ENCODE results near the gene NAGLU. TPM values are rescaled to one million over a fixed set of nuclear protein-coding genes. Genes with fewer than 3 reads are reported as not detected.

The NAGLU gene
- total and polyA plus RNA-seq, 2 experiments from 2014 or later: 12.0 to 31.2 TPM

GRCh38 chr17:42553161-42553818 is 17.2 kb downstream of the NAGLU start:
- Histone ChIP-seq H3K4me3 (peak overlapping the region; percentile 93), H3K27ac (ENCODE audit: low read depth) (no peak overlapping the region), H3F3A (replicated peaks; ENCODE audit: low read depth) (peaks cover 10% of the 10 kb centered on the region), H3K27me3 (ENCODE audit: insufficient read depth) (0 out of 2 replicates have a peak, but pooled peaks cover 7% of the 10 kb centered on the region), H2AFZ (no peak overlapping the region), H3K9me2 (ENCODE audit: insufficient read depth) (no peaks in the 10 kb centered on the region), H3K36me3 (ENCODE audit: insufficient read depth) (no peaks in the 10 kb centered on the region), H3K79me2 (replicated peaks; ENCODE audit: insufficient read depth) (0 out of 2 replicates have a peak, but pooled peaks cover 2% of the 10 kb centered on the region), H4K20me1 (replicated peaks; ENCODE audit: insufficient read depth) (peaks cover 6% of the 10 kb centered on the region; the same call in 1 of the 2 replicates), H3K4me2 (peak overlapping the region; percentile 92), H3K4me1 (ENCODE audit: insufficient read depth) (peaks cover 12% of the 10 kb centered on the region)
- Mint-ChIP-seq H3K9me3 (no peaks in the 10 kb centered on the region), H3K36me3 (ENCODE audit: low read depth) (no peaks in the 10 kb centered on the region; the same call in 2 of the 3 replicates), H3K4me3 (peak overlapping the region; percentile 87), H3K27me3 (ENCODE audit: insufficient read depth, low read depth, poor library complexity) (peaks cover 20% of the 10 kb centered on the region), H3K4me1 (peaks cover 21% of the 10 kb centered on the region), H3K27ac (no peak overlapping the region)
- peak; percentile 13 for ATAC-seq
- peak; percentile 66 for DNase-seq (ENCODE audit: low spot score)
- TF ChIP-seq ZNF114 (CRISPR knock-in tag; IDR thresholded peaks at IDR 0.05) (no peak), CTCF (conservative IDR thresholded peaks at IDR 0.05; ENCODE audit: low read depth in 2 of 2) (peak in 1 of 2 experiments; percentile 26; a peak in 2 of 4 replicates), STAT1 (IDR thresholded peaks at IDR 0.05; ENCODE audit: unreplicated experiment) (no peak)

DNA sequence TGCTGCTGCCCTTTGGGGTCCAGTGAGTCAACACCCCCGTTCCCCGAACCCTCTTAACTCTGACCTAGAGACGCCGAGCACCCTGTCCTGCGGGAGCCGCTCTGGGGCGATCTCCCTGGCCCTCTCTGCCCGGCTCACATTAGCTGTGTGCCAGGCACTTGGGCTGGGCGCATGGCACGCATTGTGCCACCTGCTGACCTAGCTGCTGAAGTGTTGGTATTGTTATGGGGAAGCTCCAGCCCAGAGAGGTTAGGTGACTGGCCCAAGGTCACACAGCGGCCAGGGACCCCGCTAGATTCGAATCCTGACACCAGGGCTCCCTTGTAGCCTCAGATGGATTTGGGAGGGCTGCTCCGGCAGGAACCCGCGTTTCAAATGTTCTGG is 17.8 kb downstream of the NAGLU start:
- Mint-ChIP-seq H3K4me3 (peak overlapping the region; percentile 87), H3K27me3 (ENCODE audit: insufficient read depth, low read depth, poor library complexity) (peaks cover 20% of the 10 kb centered on the region), H3K36me3 (ENCODE audit: low read depth) (no peaks in the 10 kb centered on the region; the same call in 2 of the 3 replicates), H3K4me1 (peaks cover 19% of the 10 kb centered on the region), H3K27ac (no peak overlapping the region), H3K9me3 (no peaks in the 10 kb centered on the region)
- Histone ChIP-seq H3K27ac (ENCODE audit: low read depth) (peak overlapping the region; percentile 32; the same call in 1 of the 2 replicates), H3K27me3 (ENCODE audit: insufficient read depth) (0 out of 2 replicates have a peak, but pooled peaks cover 6% of the 10 kb centered on the region), H3K4me2 (peak overlapping the region; percentile 92), H3K79me2 (replicated peaks; ENCODE audit: insufficient read depth) (0 out of 2 replicates have a peak, but pooled peaks cover 2% of the 10 kb centered on the region), H4K20me1 (replicated peaks; ENCODE audit: insufficient read depth) (peaks cover 6% of the 10 kb centered on the region; the same call in 1 of the 2 replicates), H3K36me3 (ENCODE audit: insufficient read depth) (no peaks in the 10 kb centered on the region), H3K9me2 (ENCODE audit: insufficient read depth) (no peaks in the 10 kb centered on the region), H3F3A (replicated peaks; ENCODE audit: low read depth) (peaks cover 5% of the 10 kb centered on the region), H3K4me3 (peak overlapping the region; percentile 93), H3K4me1 (ENCODE audit: insufficient read depth) (peaks cover 10% of the 10 kb centered on the region), H2AFZ (0 out of 2 replicates have a peak overlapping the region, but pooled peaks have one; percentile 52)
- DNase-seq (ENCODE audit: low spot score): no peak
- no peak for TF ChIP-seq ZNF331 (CRISPR knock-in tag; IDR thresholded peaks at IDR 0.05; ENCODE audit: low read depth)
- TF ChIP-seq CTCF (conservative IDR thresholded peaks at IDR 0.05; ENCODE audit: low read depth in 2 of 2): 0 out of 4 replicates have a peak, but pooled peaks of 1 of the 2 experiments have one; percentile 7
- no peak for TF ChIP-seq EZH2 (IDR thresholded peaks at IDR 0.05; ENCODE audit: low read depth, unreplicated experiment)
- ATAC-seq: no peak
